ENCODE measurements around the gene DNMBP. TPM values are rescaled to one million over a fixed set of nuclear protein-coding genes. Genes with fewer than 3 reads are reported as not detected.
"Not testable (repeated sequence)": the region's sequence is repeated elsewhere in the genome, so short reads cannot be mapped to it uniquely, and the experiment has no call there.

DNMBP gene
- total RNA-seq, 4 donors from 2014 or later, result 21.6 to 28.8 (median 24.6) TPM

- Histone ChIP-seq H3K36me3 (peaks cover 0 to 16% (median 0%) of the 10 kb centered on the region in 3 donors), H3K27ac (no peak overlapping the region), H3K9me3 (peaks cover 0 to 8% (median 0%) of the 10 kb centered on the region in 4 donors), H3K27me3 (no peaks in the 10 kb centered on the region), H3K4me3 (no peak overlapping the region), H3K4me1 (no peaks in the 10 kb centered on the region)
- TF ChIP-seq, protein P1, sequence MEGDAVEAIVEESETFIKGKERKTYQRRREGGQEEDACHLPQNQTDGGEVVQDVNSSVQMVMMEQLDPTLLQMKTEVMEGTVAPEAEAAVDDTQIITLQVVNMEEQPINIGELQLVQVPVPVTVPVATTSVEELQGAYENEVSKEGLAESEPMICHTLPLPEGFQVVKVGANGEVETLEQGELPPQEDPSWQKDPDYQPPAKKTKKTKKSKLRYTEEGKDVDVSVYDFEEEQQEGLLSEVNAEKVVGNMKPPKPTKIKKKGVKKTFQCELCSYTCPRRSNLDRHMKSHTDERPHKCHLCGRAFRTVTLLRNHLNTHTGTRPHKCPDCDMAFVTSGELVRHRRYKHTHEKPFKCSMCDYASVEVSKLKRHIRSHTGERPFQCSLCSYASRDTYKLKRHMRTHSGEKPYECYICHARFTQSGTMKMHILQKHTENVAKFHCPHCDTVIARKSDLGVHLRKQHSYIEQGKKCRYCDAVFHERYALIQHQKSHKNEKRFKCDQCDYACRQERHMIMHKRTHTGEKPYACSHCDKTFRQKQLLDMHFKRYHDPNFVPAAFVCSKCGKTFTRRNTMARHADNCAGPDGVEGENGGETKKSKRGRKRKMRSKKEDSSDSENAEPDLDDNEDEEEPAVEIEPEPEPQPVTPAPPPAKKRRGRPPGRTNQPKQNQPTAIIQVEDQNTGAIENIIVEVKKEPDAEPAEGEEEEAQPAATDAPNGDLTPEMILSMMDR (IDR thresholded peaks at IDR 0.05), result no peak
- TF ChIP-seq POLR2A (IDR thresholded peaks at IDR 0.05) (no peak), EP300 (IDR thresholded peaks at IDR 0.05) (no peak)
- DNase-seq (ENCODE audit: low spot score in 2 of 2), result no peak
- 74 to 75% methylated on average over 9 of the region's 9 CpGs for WGBS, 2 donors
Observed at GRCh38 chr10:99869581-99870122, 140.1 kb downstream of the DNMBP start.

DNA sequence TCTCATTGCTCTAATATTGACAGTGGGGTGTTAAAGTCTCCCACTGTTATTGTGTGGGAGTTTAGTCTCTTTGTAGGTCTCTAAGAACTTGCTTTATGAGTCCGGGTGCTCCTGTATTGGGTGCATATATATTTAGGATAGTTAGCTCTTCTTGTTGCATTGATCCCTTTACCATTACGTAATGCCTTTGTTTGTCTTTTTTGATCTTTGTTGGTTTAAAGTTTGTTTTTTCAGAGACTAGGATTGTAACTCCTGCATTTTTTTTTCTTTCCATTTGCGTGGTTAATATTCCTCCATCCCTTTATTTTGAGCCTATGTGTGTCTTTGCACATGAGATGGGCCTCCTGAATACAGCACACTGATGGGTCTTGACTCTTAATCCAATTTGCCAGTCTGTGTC lies 142.5 kb downstream of the DNMBP start:
- H3K4me3 ChIP-seq; H3K27me3 ChIP-seq; H3K9me3 ChIP-seq; H3K27ac ChIP-seq; H3K36me3 ChIP-seq; H3K4me1 ChIP-seq; DNase-seq (ENCODE audit: low spot score in 2 of 2): not testable (repeated sequence)
- 94 to 96% methylated on average over 3 of the region's 3 CpGs for WGBS, 2 donors

GRCh38 chr10:99863535-99864240 lies 146.1 kb downstream of the DNMBP start:
- not testable (repeated sequence) for H3K27ac ChIP-seq; H3K36me3 ChIP-seq; DNase-seq (ENCODE audit: low spot score in 2 of 2); H3K4me3 ChIP-seq; H3K9me3 ChIP-seq; H3K4me1 ChIP-seq; H3K27me3 ChIP-seq
- WGBS, 2 donors, result 69 to 72% methylated on average over 9 of the region's 9 CpGs

DNA sequence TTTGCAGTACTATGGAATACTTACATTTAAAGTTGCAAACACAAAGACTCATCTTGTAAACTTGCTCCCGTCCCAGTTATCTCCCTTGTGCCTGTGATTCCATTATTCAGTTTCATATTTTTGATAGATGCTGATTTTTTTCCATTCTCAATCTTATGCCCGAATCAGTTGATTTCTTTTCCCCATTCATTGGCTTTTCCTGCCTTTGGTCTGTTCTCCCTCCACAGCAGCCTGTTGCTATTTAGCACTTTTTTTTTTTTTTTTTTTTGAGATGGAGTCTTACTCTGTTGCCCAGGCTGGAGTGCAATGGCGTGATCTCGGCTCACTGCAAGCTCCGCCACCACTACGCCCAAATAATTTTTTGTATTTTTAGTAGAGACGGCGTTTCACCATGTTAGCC lies 149.3 kb downstream of the DNMBP start:
- WGBS, 2 donors, result 84 to 88% methylated on average over 8 of the region's 8 CpGs

GRCh38 chr10:99859585-99859984 lies 150.2 kb downstream of the DNMBP start:
- TF ChIP-seq, protein P1 (IDR thresholded peaks at IDR 0.05), result no peak
- TF ChIP-seq POLR2A (IDR thresholded peaks at IDR 0.05) (no peak), EP300 (IDR thresholded peaks at IDR 0.05) (no peak)
- 30 to 32% methylated on average over 5 of the region's 5 CpGs for WGBS, 2 donors
- Histone ChIP-seq H3K9me3 (no peaks in the 10 kb centered on the region), H3K27ac (no peak overlapping the region), H3K4me3 (no peak overlapping the region), H3K36me3 (no peaks in the 10 kb centered on the region), H3K27me3 (no peaks in the 10 kb centered on the region), H3K4me1 (peaks cover 0 to 3% (median 0%) of the 10 kb centered on the region in 4 donors)
- DNase-seq (ENCODE audit: low spot score in 2 of 2), result no peak

More for the DNA sequence above, 149.3 kb downstream of the DNMBP start:
- Histone ChIP-seq H3K4me3 (no peak overlapping the region), H3K4me1 (no peaks in the 10 kb centered on the region), H3K9me3 (no peaks in the 10 kb centered on the region), H3K36me3 (no peaks in the 10 kb centered on the region), H3K27ac (no peak overlapping the region), H3K27me3 (no peaks in the 10 kb centered on the region)
- TF ChIP-seq POLR2A (IDR thresholded peaks at IDR 0.05), result no peak
- TF ChIP-seq, protein P1 (IDR thresholded peaks at IDR 0.05), result no peak
- TF ChIP-seq EP300 (IDR thresholded peaks at IDR 0.05), result no peak
- no peak for DNase-seq (ENCODE audit: low spot score in 2 of 2)

- no peak overlapping the region for H3K4me3 ChIP-seq
- no peak for DNase-seq (ENCODE audit: low spot score in 2 of 2)
- H3K9me3 ChIP-seq, result no peaks in the 10 kb centered on the region
- WGBS, 2 donors, result 82 to 85% methylated on average over 8 of the region's 8 CpGs
- no peaks in the 10 kb centered on the region for H3K36me3 ChIP-seq
- peaks cover 0 to 3% (median 0%) of the 10 kb centered on the region in 4 donors for H3K4me1 ChIP-seq
- H3K27me3 ChIP-seq, result no peaks in the 10 kb centered on the region
- no peak overlapping the region for H3K27ac ChIP-seq
- TF ChIP-seq EP300 (IDR thresholded peaks at IDR 0.05) (no peak), POLR2A (IDR thresholded peaks at IDR 0.05) (no peak)
- TF ChIP-seq, protein P1 (IDR thresholded peaks at IDR 0.05), result no peak
Observed at GRCh38 chr10:99858849-99859248, 150.9 kb downstream of the DNMBP start.

All from tibial nerve (tissue), 4 donors.